Measurements from ENCODE around the gene LGI2.
"Not testable (repeated sequence)": the region's sequence is repeated elsewhere in the genome, so short reads cannot be mapped to it uniquely, and the experiment has no call there.

Gene LGI2

GRCh38 chr4:25020236-25020635, 10.5 kb downstream of the LGI2 start:
- no peak overlapping the region for H3K4me3 Mint-ChIP-seq
- peaks cover 0 to 5% of the 10 kb centered on the region in 2 donors for H3K9me3 Mint-ChIP-seq
- H3K27me3 Mint-ChIP-seq = peaks cover 47% of the 10 kb centered on the region
- DNase-seq = no peak
- H3K4me1 Mint-ChIP-seq = no peaks in the 10 kb centered on the region
- ATAC-seq = no peak
- H3K27ac Mint-ChIP-seq = no peak overlapping the region

GRCh38 chr4:25019501-25019900, 11.2 kb downstream of the LGI2 start:
- Mint-ChIP-seq H3K27ac (no peak overlapping the region), H3K27me3 (peaks cover 43% of the 10 kb centered on the region), H3K9me3 (peaks cover 0 to 5% of the 10 kb centered on the region in 2 donors), H3K4me3 (no peak overlapping the region), H3K4me1 (no peaks in the 10 kb centered on the region)
- ATAC-seq = no peak
- DNase-seq = no peak

GRCh38 chr4:25015012-25015411, 15.7 kb downstream of the LGI2 start:
- Mint-ChIP-seq H3K4me3 (no peak overlapping the region), H3K27ac (no peak overlapping the region), H3K9me3 (peaks cover 0 to 5% of the 10 kb centered on the region in 2 donors), H3K27me3 (peaks cover 29% of the 10 kb centered on the region), H3K4me1 (no peaks in the 10 kb centered on the region)
- ATAC-seq (no peak), DNase-seq (no peak)

- H3K4me1 Mint-ChIP-seq, H3K27ac Mint-ChIP-seq, ATAC-seq, H3K4me3 Mint-ChIP-seq, DNase-seq, H3K9me3 Mint-ChIP-seq: not testable (repeated sequence)
- peaks cover 26% of the 10 kb centered on the region for H3K27me3 Mint-ChIP-seq
These were observed 16.1 kb downstream of the LGI2 start for GRCh38 chr4:25014662-25014983.

- H3K27me3 Mint-ChIP-seq = peaks cover 26% of the 10 kb centered on the region
- no peak overlapping the region for H3K4me3 Mint-ChIP-seq
- peak overlapping the region in 1 of 2 donors; percentile 49 for H3K27ac Mint-ChIP-seq
- H3K9me3 Mint-ChIP-seq = no peaks in the 10 kb centered on the region
- ATAC-seq (no peak), DNase-seq (no peak)
- no peaks in the 10 kb centered on the region for H3K4me1 Mint-ChIP-seq
These were observed 16.7 kb downstream of the LGI2 start for GRCh38 chr4:25013756-25014661.

GRCh38 chr4:25012655-25013054, 18.1 kb downstream of the LGI2 start:
- DNase-seq = no peak
- no peak for ATAC-seq
- Mint-ChIP-seq H3K4me1 (no peaks in the 10 kb centered on the region), H3K27ac (no peak overlapping the region), H3K4me3 (no peak overlapping the region), H3K27me3 (peaks cover 22% of the 10 kb centered on the region), H3K9me3 (no peaks in the 10 kb centered on the region)

GRCh38 chr4:25011135-25011866, 19.4 kb downstream of the LGI2 start:
- no peak overlapping the region for H3K27ac Mint-ChIP-seq

GRCh38 chr4:25007598-25007997, 23.1 kb downstream of the LGI2 start:
- no peaks in the 10 kb centered on the region for H3K9me3 Mint-ChIP-seq
- no peak overlapping the region for H3K27ac Mint-ChIP-seq
- DNase-seq = no peak
- peaks cover 25% of the 10 kb centered on the region for H3K27me3 Mint-ChIP-seq
- H3K4me1 Mint-ChIP-seq = no peaks in the 10 kb centered on the region
- ATAC-seq = no peak
- H3K4me3 Mint-ChIP-seq = no peak overlapping the region

More at GRCh38 chr4:25011135-25011866, 19.4 kb downstream of the LGI2 start:
- Mint-ChIP-seq H3K4me3 (no peak overlapping the region), H3K9me3 (no peaks in the 10 kb centered on the region), H3K4me1 (no peaks in the 10 kb centered on the region), H3K27me3 (peaks cover 18% of the 10 kb centered on the region)
- no peak for DNase-seq
- no peak for ATAC-seq

- ATAC-seq (no peak), DNase-seq (no peak)
- Mint-ChIP-seq H3K4me1 (peaks cover 17% of the 10 kb centered on the region), H3K27ac (no peak overlapping the region), H3K4me3 (no peak overlapping the region), H3K9me3 (no peaks in the 10 kb centered on the region), H3K27me3 (peaks cover 23% of the 10 kb centered on the region)
These were observed 28.1 kb downstream of the LGI2 start for GRCh38 chr4:25002681-25003080.

- no peaks in the 10 kb centered on the region for H3K9me3 Mint-ChIP-seq
- H3K4me1 Mint-ChIP-seq = peaks cover 17% of the 10 kb centered on the region
- peaks cover 23% of the 10 kb centered on the region for H3K27me3 Mint-ChIP-seq
- no peak overlapping the region for H3K27ac Mint-ChIP-seq
- no peak for DNase-seq
- ATAC-seq = no peak
- no peak overlapping the region for H3K4me3 Mint-ChIP-seq
These were observed 29.2 kb downstream of the LGI2 start for GRCh38 chr4:25001509-25001908.

- Mint-ChIP-seq H3K4me3 (no peak overlapping the region), H3K4me1 (peaks cover 17% of the 10 kb centered on the region), H3K27ac (no peak overlapping the region), H3K27me3 (peaks cover 14% of the 10 kb centered on the region), H3K9me3 (no peaks in the 10 kb centered on the region)
- no peak for DNase-seq
- no peak for ATAC-seq
These were observed 30.1 kb downstream of the LGI2 start for GRCh38 chr4:25000639-25001038.

- H3K4me3 Mint-ChIP-seq = peak overlapping the region in 1 of 2 donors; percentile 27
- peaks cover 14% of the 10 kb centered on the region for H3K27me3 Mint-ChIP-seq
- ATAC-seq (no peak), DNase-seq (no peak)
- H3K9me3 Mint-ChIP-seq = no peaks in the 10 kb centered on the region
- H3K27ac Mint-ChIP-seq = no peak overlapping the region
- peaks cover 17% of the 10 kb centered on the region for H3K4me1 Mint-ChIP-seq
These were observed 31.2 kb downstream of the LGI2 start for GRCh38 chr4:24999392-25000089.

GRCh38 chr4:24995346-24995919, 35.3 kb downstream of the LGI2 start:
- ATAC-seq (no peak), DNase-seq (no peak)
- Mint-ChIP-seq H3K27ac (no peak overlapping the region), H3K27me3 (peaks cover 7% of the 10 kb centered on the region), H3K4me1 (peaks cover 11% of the 10 kb centered on the region), H3K4me3 (no peak overlapping the region), H3K9me3 (no peaks in the 10 kb centered on the region)

- Mint-ChIP-seq H3K4me1 (no peaks in the 10 kb centered on the region), H3K27me3 (no peaks in the 10 kb centered on the region), H3K27ac (no peak overlapping the region), H3K9me3 (no peaks in the 10 kb centered on the region), H3K4me3 (no peak overlapping the region)
- DNase-seq (no peak), ATAC-seq (no peak)
These were observed 37.1 kb downstream of the LGI2 start for GRCh38 chr4:24993551-24994080.

GRCh38 chr4:24992968-24993367, 37.8 kb downstream of the LGI2 start:
- H3K9me3 Mint-ChIP-seq = no peaks in the 10 kb centered on the region
- H3K4me3 Mint-ChIP-seq = no peak overlapping the region
- ATAC-seq (no peak), DNase-seq (no peak)
- H3K27ac Mint-ChIP-seq = no peak overlapping the region
- H3K27me3 Mint-ChIP-seq = no peaks in the 10 kb centered on the region
- no peaks in the 10 kb centered on the region for H3K4me1 Mint-ChIP-seq

Data from stimulated activated naive CD8-positive, alpha-beta T cell treated with anti-CD3 and anti-CD28 coated beads, Interleukin-15, amount 100 ng/mL, for 72 hours (primary cell).